Activated CD8-positive, alpha-beta T cell treated with anti-CD3 and anti-CD28 coated beads, Interleukin-2, amount 10 ng/mL, durations not matched to agents 7 days and 5 days (primary cell): ENCODE measurements around the gene FKBP15. TPM values are rescaled to one million over a fixed set of nuclear protein-coding genes. Genes with fewer than 3 reads are reported as not detected.
"Not testable (repeated sequence)": the region's sequence is repeated elsewhere in the genome, so short reads cannot be mapped to it uniquely, and the experiment has no call there.

Experiments used
- ATAC-seq: fragments of 150-1000 bp; cut with Tn5 transposase; one replicate; pipeline ENCODE4 v1.10.0; 2021; ENCODE audit warnings: moderate library complexity
- CTCF ChIA-PET: fragments of 350-600 bp; sonication (Branson Sonifier 250); formaldehyde crosslinking; loops from one replicate; lab custom pipeline; 2021; ENCODE audit warnings: antibody characterized with exemption; lab: Charles Lee
- POLR2A ChIA-PET: fragments of 350-600 bp; sonication (Branson Sonifier 250); formaldehyde crosslinking; loops from one replicate; lab custom pipeline; 2021; ENCODE audit warnings: antibody characterized with exemption; lab: Charles Lee
- DNase-seq: peaks from one replicate; pipeline ENCODE4 v3.0.0-alpha.2; 2020
- H3K27ac Mint-ChIP-seq: one replicate; pipeline ENCODE4 v1.8.0; 2021; ENCODE audit warnings: mild to moderate bottlenecking, mixed read lengths
- H3K27me3 Mint-ChIP-seq: one replicate; pipeline ENCODE4 v1.8.0; 2021; ENCODE audit warnings: low read depth, mixed read lengths
- H3K36me3 Mint-ChIP-seq: one replicate; pipeline ENCODE4 v1.8.0; 2021; ENCODE audit warnings: low read depth, mixed read lengths
- H3K4me1 Mint-ChIP-seq: one replicate; pipeline ENCODE4 v1.8.0; 2021; ENCODE audit warnings: low read depth, mixed read lengths
- H3K4me3 Mint-ChIP-seq: one replicate; pipeline ENCODE4 v1.8.0; 2021; ENCODE audit warnings: mild to moderate bottlenecking, mixed read lengths
- H3K9me3 Mint-ChIP-seq: one replicate; pipeline ENCODE4 v1.8.0; 2022; ENCODE audit warnings: mixed read lengths; ENCODE audit not compliant: insufficient read depth
- total RNA-seq, 2 experiments: library from RNA; stranded (reverse); gene quantifications; one replicate each; pipeline ENCODE4 v1.2.3, GENCODE V29; 2021

Gene FKBP15
- total RNA-seq, 2 experiments from 2014 or later, result 34.5 to 36.3 TPM

DNA sequence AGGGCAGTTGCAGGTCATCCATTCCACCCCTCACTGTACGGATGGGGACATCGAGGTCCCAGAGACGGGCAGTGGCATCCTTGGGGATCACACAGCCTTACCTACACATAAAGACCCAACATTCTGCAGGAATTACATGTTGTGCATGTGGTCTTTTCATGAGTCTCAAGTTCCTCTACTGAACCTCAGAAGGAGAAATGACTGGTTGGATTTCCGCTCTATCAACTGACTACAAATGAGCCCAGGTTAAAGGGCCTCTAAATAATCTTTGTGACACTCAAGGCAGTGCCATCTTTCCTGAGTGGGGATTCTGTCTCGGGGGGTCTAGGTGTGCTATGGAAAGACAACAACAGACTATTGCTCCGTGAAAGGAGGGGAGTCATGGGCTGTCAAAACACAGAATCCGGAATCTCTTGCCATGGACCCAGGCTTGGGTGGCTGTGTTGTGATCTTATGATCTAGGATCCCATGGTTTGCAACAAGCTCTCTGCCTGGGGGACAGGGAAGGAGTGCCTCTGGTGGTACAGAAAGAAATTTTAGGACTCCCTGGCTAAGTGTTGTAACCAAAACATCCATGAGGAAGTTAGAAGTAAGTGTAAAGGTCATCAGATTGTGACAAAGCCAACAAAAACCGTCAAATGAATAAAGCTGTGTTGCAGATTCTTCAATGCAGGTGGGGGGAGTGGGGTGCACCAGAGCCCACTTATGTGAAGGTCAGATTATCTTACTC is 72.1 kb downstream of the FKBP15 start:
- H3K27me3 Mint-ChIP-seq, result peaks cover 8% of the 10 kb centered on the region
- H3K36me3 Mint-ChIP-seq, result peaks cover 2% of the 10 kb centered on the region
- H3K4me1 Mint-ChIP-seq, result peaks cover 10% of the 10 kb centered on the region
- ChIA-PET CTCF (interaction anchor here (1.5 to 3.3 kb wide), 2 partner anchors 9 to 37 kb away, joined by 3 to 24 read pairs; no protein-coding TSS in a partner anchor), POLR2A (no interaction called here)
- ATAC-seq (no peak), DNase-seq (no peak)
- H3K4me3 Mint-ChIP-seq, result no peak overlapping the region
- H3K9me3 Mint-ChIP-seq, result no peaks in the 10 kb centered on the region
- H3K27ac Mint-ChIP-seq, result no peak overlapping the region

- Mint-ChIP-seq H3K9me3 (no peaks in the 10 kb centered on the region), H3K4me3 (no peak overlapping the region), H3K36me3 (peaks cover 1% of the 10 kb centered on the region), H3K27ac (no peak overlapping the region), H3K27me3 (peaks cover 8% of the 10 kb centered on the region), H3K4me1 (peaks cover 10% of the 10 kb centered on the region)
- ChIA-PET POLR2A (no interaction called here), CTCF (no interaction called here)
- ATAC-seq (no peak), DNase-seq (no peak)
Measured at GRCh38 chr9:113148372-113148705, 72.7 kb downstream of the FKBP15 start.

- Mint-ChIP-seq H3K9me3 (no peaks in the 10 kb centered on the region), H3K27me3 (peaks cover 12% of the 10 kb centered on the region), H3K4me3 (no peak overlapping the region), H3K27ac (no peak overlapping the region), H3K4me1 (no peaks in the 10 kb centered on the region), H3K36me3 (no peaks in the 10 kb centered on the region)
- ChIA-PET POLR2A (interaction anchor here (0.6 to 1.6 kb wide), 2 partner anchors 13 to 77 kb away, joined by 3 to 5 read pairs; partner anchors contain the start of gene FKBP15), CTCF (no interaction called here)
- ATAC-seq (no peak), DNase-seq (no peak)
Measured at GRCh38 chr9:113143432-113144227, 77.4 kb downstream of the FKBP15 start.

DNA sequence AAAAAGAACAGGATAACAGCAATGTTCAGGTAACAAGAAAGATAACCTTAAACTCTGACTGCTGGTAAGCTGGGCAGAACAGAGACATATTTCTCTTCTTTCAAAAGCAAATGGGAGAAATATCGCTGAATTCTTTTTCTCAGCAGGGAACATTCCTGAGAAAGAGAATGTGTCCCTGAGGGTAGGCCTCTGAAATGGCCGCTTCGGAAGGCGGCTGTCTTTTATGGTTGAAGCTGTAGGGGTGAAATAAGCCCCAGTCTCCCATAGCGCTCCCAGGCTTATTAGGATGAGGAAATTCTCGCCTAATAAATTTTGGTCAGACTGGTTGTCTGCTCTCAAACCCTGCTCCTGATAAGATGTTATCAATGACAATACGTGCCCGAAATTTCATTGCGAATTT is 80.2 kb downstream of the FKBP15 start:
- H3K4me3 Mint-ChIP-seq, DNase-seq, POLR2A ChIA-PET, H3K36me3 Mint-ChIP-seq, H3K9me3 Mint-ChIP-seq, CTCF ChIA-PET, H3K4me1 Mint-ChIP-seq, H3K27ac Mint-ChIP-seq, ATAC-seq, H3K27me3 Mint-ChIP-seq: not testable (repeated sequence)

GRCh38 chr9:113139953-113140352 is 81.1 kb downstream of the FKBP15 start:
- Mint-ChIP-seq H3K9me3 (no peaks in the 10 kb centered on the region), H3K36me3 (no peaks in the 10 kb centered on the region), H3K27me3 (peaks cover 8% of the 10 kb centered on the region), H3K4me1 (no peaks in the 10 kb centered on the region), H3K27ac (no peak overlapping the region), H3K4me3 (no peak overlapping the region)
- ATAC-seq (no peak), DNase-seq (no peak)
- ChIA-PET CTCF (interaction anchor here (0.8 to 0.9 kb wide), 3 partner anchors 9 to 28 kb away, joined by 3 read pairs; partner anchors contain the start of gene SLC31A2), POLR2A (no interaction called here)

DNA sequence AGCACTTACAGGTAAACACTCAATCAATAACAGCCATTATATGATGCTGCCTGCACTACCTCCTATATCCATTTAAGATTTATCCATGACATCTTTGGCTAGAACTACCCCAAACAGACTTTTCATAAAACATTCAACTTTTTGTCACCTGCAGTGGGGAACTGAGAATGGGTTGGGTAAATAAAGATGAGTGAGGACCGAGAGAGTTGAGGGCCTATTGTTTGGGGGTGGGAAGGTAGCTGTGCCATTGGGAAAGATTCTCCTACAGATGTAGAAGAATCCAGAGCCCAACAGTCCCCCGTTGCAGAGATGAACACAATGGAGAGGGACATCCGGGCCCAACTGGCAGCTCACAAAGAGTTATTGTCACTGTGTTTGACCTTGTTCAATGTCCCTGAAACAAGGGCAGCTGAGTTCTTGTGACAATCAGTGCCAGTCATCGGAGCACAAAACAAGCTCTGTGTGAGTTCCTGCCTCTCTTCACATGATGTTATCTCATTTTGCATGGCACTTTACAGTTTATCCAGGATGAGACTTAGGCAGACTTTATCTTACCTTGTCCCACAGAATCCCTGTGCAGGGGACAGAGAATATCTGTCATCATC is 81.8 kb downstream of the FKBP15 start:
- no peak overlapping the region for H3K27ac Mint-ChIP-seq
- no peak for DNase-seq
- ChIA-PET CTCF (interaction anchor here (0.8 to 0.9 kb wide), 3 partner anchors 10 to 27 kb away, joined by 3 read pairs; partner anchors contain the start of gene SLC31A2), POLR2A (no interaction called here)
- H3K27me3 Mint-ChIP-seq, result peaks cover 4% of the 10 kb centered on the region
- no peaks in the 10 kb centered on the region for H3K36me3 Mint-ChIP-seq
- H3K9me3 Mint-ChIP-seq, result no peaks in the 10 kb centered on the region
- no peaks in the 10 kb centered on the region for H3K4me1 Mint-ChIP-seq
- ATAC-seq, result no peak
- H3K4me3 Mint-ChIP-seq, result no peak overlapping the region

DNA sequence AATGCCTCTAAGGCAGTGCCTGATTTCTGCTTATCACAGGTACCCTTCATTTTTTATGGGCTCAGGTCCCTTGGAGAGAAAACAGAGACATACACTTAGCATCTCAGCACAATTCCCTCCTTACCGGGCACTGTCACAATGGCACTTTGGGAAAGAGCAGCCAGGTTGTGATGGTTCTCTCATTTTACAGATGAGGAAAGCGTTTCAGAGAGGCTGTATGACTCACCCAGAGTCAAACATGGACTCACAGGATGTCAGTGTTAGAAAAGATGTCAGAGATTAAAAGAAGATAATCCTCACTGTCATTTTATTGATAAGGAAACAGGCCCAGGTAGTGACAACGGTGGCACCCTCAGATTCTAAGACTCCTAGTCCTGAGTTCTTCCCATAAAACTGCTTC is 82.3 kb downstream of the FKBP15 start:
- ChIA-PET CTCF (interaction anchor here (1.4 kb wide), 1 partner anchor 26 kb away, joined by 4 read pairs; no protein-coding TSS in a partner anchor), POLR2A (no interaction called here)
- Mint-ChIP-seq H3K4me1 (no peaks in the 10 kb centered on the region), H3K4me3 (no peak overlapping the region), H3K36me3 (no peaks in the 10 kb centered on the region), H3K9me3 (no peaks in the 10 kb centered on the region), H3K27me3 (peaks cover 4% of the 10 kb centered on the region), H3K27ac (no peak overlapping the region)
- ATAC-seq, result no peak
- no peak for DNase-seq

DNA sequence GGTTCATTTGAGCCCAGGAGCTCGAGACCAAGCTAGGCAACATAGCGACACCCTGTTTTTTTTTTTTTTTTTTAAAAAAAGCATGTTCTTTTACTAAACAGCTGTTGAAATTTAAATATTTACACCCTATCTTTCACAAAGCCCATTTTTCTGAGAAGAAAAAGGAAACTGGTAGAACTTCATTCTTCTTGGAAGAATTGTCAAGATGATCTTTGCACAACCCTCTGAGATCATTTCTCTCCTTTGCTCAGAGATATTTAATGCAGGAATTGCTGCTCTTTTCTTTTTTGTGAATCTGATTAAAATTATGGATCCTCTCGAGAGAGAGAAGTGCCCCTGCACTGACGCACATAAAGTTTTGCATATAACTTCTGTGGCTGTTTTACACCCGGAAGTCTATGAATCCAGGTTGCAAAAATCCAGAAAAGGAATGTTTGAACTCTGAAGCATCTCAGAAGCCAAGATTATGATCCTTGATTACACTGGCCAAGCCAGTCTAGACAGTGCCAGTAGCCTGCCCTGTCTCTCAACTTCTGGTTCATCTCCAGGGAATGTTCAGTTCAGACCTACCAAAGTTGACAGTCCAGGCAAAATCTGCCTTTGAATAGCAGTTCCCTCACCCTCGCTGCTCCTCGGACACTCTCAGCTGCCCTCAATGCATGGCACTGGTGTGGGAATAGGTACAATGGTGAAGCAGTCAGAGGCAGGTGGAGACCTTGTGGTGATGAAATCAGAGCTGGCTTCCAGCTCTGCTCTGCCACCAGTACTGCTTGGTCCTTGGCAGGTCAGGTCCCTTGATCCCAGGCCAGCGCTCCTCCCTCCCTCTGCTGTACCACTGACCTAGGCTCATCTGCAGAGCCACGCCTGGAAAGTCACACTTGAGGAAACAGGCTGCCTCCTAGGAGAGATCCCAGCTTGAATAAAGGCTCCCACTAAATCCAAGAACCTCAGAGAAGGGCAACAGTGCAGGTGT is 83.6 kb downstream of the FKBP15 start:
- H3K27me3 Mint-ChIP-seq, result peaks cover 6% of the 10 kb centered on the region
- DNase-seq, result no peak
- H3K27ac Mint-ChIP-seq, result no peak overlapping the region
- no peaks in the 10 kb centered on the region for H3K9me3 Mint-ChIP-seq
- no peaks in the 10 kb centered on the region for H3K36me3 Mint-ChIP-seq
- H3K4me3 Mint-ChIP-seq, result no peak overlapping the region
- ChIA-PET CTCF (interaction anchor here (1.4 kb wide), 1 partner anchor 25 kb away, joined by 4 read pairs; no protein-coding TSS in a partner anchor), POLR2A (no interaction called here)
- no peaks in the 10 kb centered on the region for H3K4me1 Mint-ChIP-seq
- ATAC-seq, result no peak

- Mint-ChIP-seq H3K4me3 (no peak overlapping the region), H3K4me1 (no peaks in the 10 kb centered on the region), H3K9me3 (no peaks in the 10 kb centered on the region), H3K27me3 (peaks cover 13% of the 10 kb centered on the region), H3K36me3 (no peaks in the 10 kb centered on the region), H3K27ac (no peak overlapping the region)
- ChIA-PET CTCF (interaction anchor here (0.7 to 2.2 kb wide), 3 partner anchors 19 to 523 kb away, joined by 3 to 9 read pairs (median 3); partner anchors contain the start of gene SLC31A2), POLR2A (interaction anchor here (0.6 kb wide), 1 partner anchor 30 kb away, joined by 3 read pairs; no protein-coding TSS in a partner anchor)
- DNase-seq (peak; percentile 40), ATAC-seq (no peak)
Measured at GRCh38 chr9:113131689-113132151, 89.4 kb downstream of the FKBP15 start.

DNA sequence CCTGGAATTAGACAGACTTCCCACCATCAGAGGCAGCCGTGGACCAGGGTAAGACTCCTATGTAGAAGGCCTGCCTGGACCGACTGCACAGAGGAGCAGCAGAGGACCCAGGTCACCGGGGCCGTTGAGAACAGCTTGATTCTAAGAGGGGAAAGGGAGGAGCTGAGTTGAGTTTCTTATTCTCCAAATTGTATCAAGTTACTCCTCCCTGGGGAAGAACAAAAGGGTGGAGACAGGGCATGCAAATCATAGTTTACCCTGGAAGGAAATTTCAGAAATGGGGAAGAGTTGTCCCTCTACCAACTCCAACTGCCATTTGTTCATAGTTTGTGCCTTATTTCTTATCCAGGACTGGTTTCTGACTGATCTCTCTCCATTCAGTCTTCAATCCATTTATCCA is 91.2 kb downstream of the FKBP15 start:
- Mint-ChIP-seq H3K9me3 (peaks cover 3% of the 10 kb centered on the region), H3K36me3 (no peaks in the 10 kb centered on the region), H3K4me1 (peaks cover 5% of the 10 kb centered on the region), H3K4me3 (no peak overlapping the region), H3K27ac (no peak overlapping the region), H3K27me3 (peaks cover 13% of the 10 kb centered on the region)
- ChIA-PET CTCF (interaction anchor here (2.2 kb wide), 1 partner anchor 17 kb away, joined by 9 read pairs; no protein-coding TSS in a partner anchor), POLR2A (no interaction called here)
- ATAC-seq, result no peak
- DNase-seq, result no peak

GRCh38 chr9:113129466-113129865 is 91.6 kb downstream of the FKBP15 start:
- ChIA-PET POLR2A (no interaction called here), CTCF (no interaction called here)
- Mint-ChIP-seq H3K4me1 (peaks cover 5% of the 10 kb centered on the region), H3K9me3 (peaks cover 3% of the 10 kb centered on the region), H3K36me3 (no peaks in the 10 kb centered on the region), H3K27ac (no peak overlapping the region), H3K4me3 (no peak overlapping the region), H3K27me3 (peaks cover 13% of the 10 kb centered on the region)
- DNase-seq (no peak), ATAC-seq (no peak)
